Brain microvascular endothelial cell (primary cell): ENCODE results near the gene ATP6V0E1.

Source experiments
- DNase-seq: peaks from one replicate; pipeline ENCODE4 v3.0.0-alpha.2; 2020
- H3K27ac ChIP-seq: fragments of 250-450 bp; sonication (Bioruptor Pico); 2 replicates; pipeline ENCODE4 v1.5.1; 2020; ENCODE audit warnings: mild to moderate bottlenecking, moderate library complexity
- H3K27me3 ChIP-seq: fragments of 250-450 bp; sonication (Bioruptor Pico); replicated peaks from 2 replicates; pipeline ENCODE4 v1.5.1; 2020; ENCODE audit warnings: mild to moderate bottlenecking
- H3K36me3 ChIP-seq: fragments of 250-450 bp; sonication (Bioruptor Pico); replicated peaks from 2 replicates; pipeline ENCODE4 v1.5.1; 2020; ENCODE audit warnings: mild to moderate bottlenecking
- H3K4me3 ChIP-seq: 2 replicates; pipeline ENCODE4 v1.5.1; 2011; ENCODE audit warnings: low read depth, mild to moderate bottlenecking, control low read depth, low read length, moderate library complexity
- in situ Hi-C: cut with HindIII; loops from 2 replicates; pipeline ENCODE4 v1.10.0; 2017; ENCODE audit warnings: low sequenced_read_pairs, low pct_ligation_motif_present
- TF ChIP-seq, protein P1 (sequence below): IDR thresholded peaks from 2 replicates; pipeline ENCODE4 v1.5.1; 2011; ENCODE audit warnings: low read depth, mild to moderate bottlenecking, moderate library complexity, low read length, control low read depth, inconsistent platforms; ENCODE audit errors: missing control alignments

The ATP6V0E1 gene

DNA sequence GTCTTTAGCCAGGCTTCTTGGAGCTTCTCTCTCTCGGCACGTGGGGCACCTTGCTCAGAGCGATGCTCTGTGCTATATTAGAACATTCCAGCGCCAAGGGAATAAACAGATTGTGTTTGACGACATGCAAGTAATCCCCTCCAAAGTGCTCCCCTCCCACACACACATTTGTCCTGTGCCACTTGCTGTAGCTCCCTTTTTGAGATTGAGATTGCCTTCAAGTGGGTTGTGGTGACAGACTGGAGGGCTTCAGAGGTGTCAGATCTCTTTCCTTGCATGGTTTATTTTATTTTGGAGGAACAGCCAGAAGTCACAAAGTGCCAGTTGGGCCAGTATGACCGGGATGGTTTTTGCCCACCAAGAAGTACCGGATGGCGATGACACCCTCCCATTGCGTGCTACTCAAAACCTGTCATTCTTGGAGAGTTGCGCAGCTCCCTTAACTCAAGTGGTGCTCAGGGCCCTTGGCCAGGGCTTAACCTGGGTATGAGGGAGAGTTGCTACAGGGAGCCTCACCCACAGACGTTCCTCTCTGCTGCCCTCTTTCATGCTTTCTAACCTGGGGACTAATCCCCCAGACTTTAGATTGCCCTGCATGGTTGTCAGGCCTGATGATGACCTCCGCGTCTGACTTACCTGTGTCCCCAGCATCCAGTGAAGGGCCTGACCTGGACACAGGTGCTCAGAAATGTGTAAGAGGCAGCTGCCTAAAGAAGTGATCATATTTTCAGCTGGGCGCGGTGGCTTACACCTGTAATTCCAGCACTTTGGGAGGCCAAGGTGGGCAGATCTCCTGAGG is 43.1 kb upstream of the ATP6V0E1 start:
- no peak overlapping the region for H3K27ac ChIP-seq
- H3K36me3 ChIP-seq, result peaks cover 38% of the 10 kb centered on the region
- no peaks in the 10 kb centered on the region for H3K27me3 ChIP-seq
- DNase-seq, result no peak
- in situ Hi-C loops, result no loop called here
- no peak overlapping the region for H3K4me3 ChIP-seq
- TF ChIP-seq, protein P1, sequence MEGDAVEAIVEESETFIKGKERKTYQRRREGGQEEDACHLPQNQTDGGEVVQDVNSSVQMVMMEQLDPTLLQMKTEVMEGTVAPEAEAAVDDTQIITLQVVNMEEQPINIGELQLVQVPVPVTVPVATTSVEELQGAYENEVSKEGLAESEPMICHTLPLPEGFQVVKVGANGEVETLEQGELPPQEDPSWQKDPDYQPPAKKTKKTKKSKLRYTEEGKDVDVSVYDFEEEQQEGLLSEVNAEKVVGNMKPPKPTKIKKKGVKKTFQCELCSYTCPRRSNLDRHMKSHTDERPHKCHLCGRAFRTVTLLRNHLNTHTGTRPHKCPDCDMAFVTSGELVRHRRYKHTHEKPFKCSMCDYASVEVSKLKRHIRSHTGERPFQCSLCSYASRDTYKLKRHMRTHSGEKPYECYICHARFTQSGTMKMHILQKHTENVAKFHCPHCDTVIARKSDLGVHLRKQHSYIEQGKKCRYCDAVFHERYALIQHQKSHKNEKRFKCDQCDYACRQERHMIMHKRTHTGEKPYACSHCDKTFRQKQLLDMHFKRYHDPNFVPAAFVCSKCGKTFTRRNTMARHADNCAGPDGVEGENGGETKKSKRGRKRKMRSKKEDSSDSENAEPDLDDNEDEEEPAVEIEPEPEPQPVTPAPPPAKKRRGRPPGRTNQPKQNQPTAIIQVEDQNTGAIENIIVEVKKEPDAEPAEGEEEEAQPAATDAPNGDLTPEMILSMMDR, result no peak

DNA sequence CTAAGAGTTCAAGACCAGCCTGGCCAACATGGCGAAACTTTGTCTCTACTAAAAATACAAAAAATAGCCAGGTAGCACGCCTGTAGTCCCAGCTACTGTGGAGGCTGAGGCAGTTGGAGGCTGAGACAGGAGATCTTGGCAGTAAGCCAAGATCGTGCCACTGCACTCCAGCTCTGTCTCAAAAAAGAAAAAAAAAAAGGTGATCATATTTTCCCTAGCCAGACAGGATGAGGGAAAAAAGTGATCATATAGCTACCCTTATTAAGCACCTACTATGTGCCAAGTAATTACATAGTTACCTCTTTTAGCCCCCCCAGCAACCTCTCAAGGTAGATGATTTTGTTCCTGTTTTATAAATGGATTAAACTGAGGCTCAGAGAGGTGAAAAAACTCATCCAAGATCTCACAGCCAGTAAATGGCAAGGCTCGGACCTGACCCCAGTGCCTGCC is 42.5 kb upstream of the ATP6V0E1 start:
- peaks cover 39% of the 10 kb centered on the region for H3K36me3 ChIP-seq
- in situ Hi-C loops, result no loop called here
- TF ChIP-seq, protein P1, result no peak
- H3K4me3 ChIP-seq, result no peak overlapping the region
- no peaks in the 10 kb centered on the region for H3K27me3 ChIP-seq
- no peak overlapping the region for H3K27ac ChIP-seq
- no peak for DNase-seq

DNA sequence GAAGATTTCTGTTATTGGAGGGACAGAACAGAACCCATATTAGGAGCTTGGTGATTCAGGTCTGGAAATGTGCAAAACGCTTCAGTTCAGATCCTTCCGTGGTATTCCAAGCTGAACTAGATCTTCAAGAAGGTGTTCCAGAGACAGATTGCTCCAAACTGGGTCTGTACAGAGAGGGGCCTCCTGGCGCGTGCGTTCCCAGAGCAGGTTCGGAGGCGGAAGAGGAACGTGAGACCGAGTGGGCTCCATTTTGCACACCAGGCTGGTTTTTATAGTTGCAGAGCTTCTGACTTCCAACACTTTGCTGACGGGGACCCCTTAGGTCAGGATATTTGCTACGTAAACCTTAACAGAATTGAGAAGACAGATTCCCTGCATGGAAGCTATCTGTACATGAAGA is 41.0 kb upstream of the ATP6V0E1 start:
- Histone ChIP-seq H3K4me3 (no peak overlapping the region), H3K27ac (peak overlapping the region; percentile 85), H3K36me3 (peaks cover 35% of the 10 kb centered on the region), H3K27me3 (no peaks in the 10 kb centered on the region)
- TF ChIP-seq, protein P1, result no peak
- no peak for DNase-seq
- in situ Hi-C loops, result no loop called here

DNA sequence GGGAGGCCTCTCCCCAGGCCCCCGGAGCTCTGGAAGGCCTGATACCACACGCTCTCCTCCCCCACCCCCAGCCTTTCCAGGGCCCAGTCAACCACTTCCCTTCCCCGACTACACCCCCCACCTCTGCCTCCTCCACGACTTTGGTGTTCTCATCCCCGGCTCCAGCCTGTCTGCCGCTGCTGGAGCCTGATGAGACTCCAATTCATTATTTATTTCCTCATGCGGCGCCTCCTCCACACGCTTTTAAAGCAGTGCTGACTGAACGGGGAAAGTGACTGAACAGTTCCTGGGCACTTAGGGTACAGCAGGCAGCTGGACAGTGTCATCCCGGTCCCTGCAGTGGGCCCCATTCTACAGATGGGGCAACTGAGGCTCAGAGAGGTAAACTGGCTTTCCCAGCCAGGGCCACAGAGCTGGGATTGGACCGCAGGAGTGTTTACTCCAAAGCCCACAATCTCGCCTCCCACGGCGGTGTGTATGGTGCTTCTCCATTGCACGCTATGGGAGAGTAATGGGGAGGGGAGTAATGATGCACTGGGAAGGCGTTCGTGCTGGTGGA is 40.2 kb upstream of the ATP6V0E1 start:
- TF ChIP-seq, protein P1, result no peak
- in situ Hi-C loops, result no loop called here
- Histone ChIP-seq H3K27ac (peak overlapping the region; percentile 85), H3K36me3 (peaks cover 30% of the 10 kb centered on the region), H3K4me3 (no peak overlapping the region), H3K27me3 (no peaks in the 10 kb centered on the region)
- peak; percentile 87 for DNase-seq

DNA sequence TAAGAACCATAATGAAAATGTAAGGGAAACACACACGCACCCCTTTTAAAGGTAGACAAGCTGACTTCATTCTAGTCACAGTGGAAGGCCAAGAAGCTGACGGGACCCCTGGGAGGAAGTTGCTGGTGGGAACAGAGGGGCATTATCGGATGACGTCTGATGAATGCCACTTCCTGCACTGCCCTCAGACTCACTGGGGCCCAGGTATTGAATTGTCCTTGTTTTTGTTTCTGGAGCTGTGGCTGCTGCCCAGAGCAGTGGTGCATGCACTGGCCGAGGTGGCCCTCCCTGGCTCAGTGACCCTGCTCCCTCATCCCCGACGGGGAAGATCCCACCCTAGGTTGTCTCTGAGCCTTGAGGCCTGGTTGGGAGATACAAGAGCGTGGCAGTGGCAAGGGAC is 39.7 kb upstream of the ATP6V0E1 start:
- peak overlapping the region; percentile 85 for H3K27ac ChIP-seq
- peaks cover 29% of the 10 kb centered on the region for H3K36me3 ChIP-seq
- no peak overlapping the region for H3K4me3 ChIP-seq
- no peak for DNase-seq
- H3K27me3 ChIP-seq, result no peaks in the 10 kb centered on the region
- TF ChIP-seq, protein P1, result no peak
- in situ Hi-C loops, result no loop called here
